Esophagus squamous epithelium (tissue), 4 donors: Measurements from ENCODE around the gene ST6GALNAC3.
"Not testable (repeated sequence)": the region's sequence is repeated elsewhere in the genome, so short reads cannot be mapped to it uniquely, and the experiment has no call there.

Source experiments
- POLR2A ChIP-seq, 4 donors: fragments of 450-650 bp; IDR thresholded peaks; one replicate each; pipeline ENCODE4 v1.6.1; 2017; ENCODE audit warnings: antibody characterized with exemption in 4 of 4, mild to moderate bottlenecking in 4 of 4, moderate library complexity in 3 of 4
- TF ChIP-seq, protein P1 (sequence below), 6 experiments: fragments of 450-650 bp in 4 of 6; fragments of 200-600 bp in 2 of 6; sonication (generic) in 2 of 6; IDR thresholded peaks; one replicate each; pipeline ENCODE4 v1.5.1; 2016 to 2019; ENCODE audit warnings: antibody characterized with exemption in 6 of 6, mild to moderate bottlenecking in 4 of 6, moderate library complexity in 4 of 6

DNA sequence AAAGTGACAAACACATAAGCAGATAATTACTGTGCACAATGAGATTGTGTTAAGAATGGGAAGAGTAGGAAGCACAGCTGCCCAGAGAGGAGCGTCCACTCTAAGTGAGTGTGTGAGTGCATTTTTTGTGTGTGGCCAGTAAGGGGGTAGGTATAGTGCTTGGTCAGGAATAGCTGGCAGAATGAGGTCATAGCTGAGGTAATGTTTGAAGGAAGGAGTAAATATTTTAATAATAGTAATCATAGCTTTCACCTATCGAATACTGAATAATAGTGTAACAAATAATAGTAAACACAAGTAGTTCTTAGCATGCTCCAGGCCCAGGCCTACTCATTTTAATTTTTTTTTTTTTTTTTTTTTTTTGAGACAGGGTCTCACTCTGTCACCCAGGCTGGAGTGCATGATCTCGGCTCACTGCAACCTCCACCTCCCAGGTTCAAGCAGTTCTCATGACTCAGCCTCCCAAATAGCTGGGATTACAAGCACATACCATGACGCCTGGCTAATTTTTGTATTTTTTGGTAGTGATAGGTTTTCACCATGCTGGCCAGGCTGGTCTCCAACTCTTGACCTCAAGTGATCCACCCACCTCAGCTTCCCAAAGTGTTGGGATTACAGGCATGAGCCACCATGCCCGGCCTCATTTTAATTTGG, 49.0 kb downstream of the ST6GALNAC3 start:
- TF ChIP-seq POLR2A (IDR thresholded peaks at IDR 0.05): not testable (repeated sequence)
- TF ChIP-seq, protein P1, sequence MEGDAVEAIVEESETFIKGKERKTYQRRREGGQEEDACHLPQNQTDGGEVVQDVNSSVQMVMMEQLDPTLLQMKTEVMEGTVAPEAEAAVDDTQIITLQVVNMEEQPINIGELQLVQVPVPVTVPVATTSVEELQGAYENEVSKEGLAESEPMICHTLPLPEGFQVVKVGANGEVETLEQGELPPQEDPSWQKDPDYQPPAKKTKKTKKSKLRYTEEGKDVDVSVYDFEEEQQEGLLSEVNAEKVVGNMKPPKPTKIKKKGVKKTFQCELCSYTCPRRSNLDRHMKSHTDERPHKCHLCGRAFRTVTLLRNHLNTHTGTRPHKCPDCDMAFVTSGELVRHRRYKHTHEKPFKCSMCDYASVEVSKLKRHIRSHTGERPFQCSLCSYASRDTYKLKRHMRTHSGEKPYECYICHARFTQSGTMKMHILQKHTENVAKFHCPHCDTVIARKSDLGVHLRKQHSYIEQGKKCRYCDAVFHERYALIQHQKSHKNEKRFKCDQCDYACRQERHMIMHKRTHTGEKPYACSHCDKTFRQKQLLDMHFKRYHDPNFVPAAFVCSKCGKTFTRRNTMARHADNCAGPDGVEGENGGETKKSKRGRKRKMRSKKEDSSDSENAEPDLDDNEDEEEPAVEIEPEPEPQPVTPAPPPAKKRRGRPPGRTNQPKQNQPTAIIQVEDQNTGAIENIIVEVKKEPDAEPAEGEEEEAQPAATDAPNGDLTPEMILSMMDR (IDR thresholded peaks at IDR 0.05): not testable (repeated sequence)
